Stimulated activated CD4-positive, alpha-beta T cell treated with anti-CD3 and anti-CD28 coated beads, TNF-alpha, amount 100 ng/mL, for 1 hour (primary cell): Measurements from ENCODE around the gene CTRB1.

Experiments
- DNase-seq, 3 donors: peaks; one replicate each; pipeline ENCODE4 v3.0.0-alpha.2; 2020; ENCODE audit warnings: low read depth in 3 of 3, low spot score in 1 of 3

CTRB1 gene

GRCh38 chr16:75225092-75225491 is 6.3 kb downstream of the CTRB1 start:
- DNase-seq = no peak

- DNase-seq = no peak
Measured at GRCh38 chr16:75225678-75226515, 7.1 kb downstream of the CTRB1 start.

DNA sequence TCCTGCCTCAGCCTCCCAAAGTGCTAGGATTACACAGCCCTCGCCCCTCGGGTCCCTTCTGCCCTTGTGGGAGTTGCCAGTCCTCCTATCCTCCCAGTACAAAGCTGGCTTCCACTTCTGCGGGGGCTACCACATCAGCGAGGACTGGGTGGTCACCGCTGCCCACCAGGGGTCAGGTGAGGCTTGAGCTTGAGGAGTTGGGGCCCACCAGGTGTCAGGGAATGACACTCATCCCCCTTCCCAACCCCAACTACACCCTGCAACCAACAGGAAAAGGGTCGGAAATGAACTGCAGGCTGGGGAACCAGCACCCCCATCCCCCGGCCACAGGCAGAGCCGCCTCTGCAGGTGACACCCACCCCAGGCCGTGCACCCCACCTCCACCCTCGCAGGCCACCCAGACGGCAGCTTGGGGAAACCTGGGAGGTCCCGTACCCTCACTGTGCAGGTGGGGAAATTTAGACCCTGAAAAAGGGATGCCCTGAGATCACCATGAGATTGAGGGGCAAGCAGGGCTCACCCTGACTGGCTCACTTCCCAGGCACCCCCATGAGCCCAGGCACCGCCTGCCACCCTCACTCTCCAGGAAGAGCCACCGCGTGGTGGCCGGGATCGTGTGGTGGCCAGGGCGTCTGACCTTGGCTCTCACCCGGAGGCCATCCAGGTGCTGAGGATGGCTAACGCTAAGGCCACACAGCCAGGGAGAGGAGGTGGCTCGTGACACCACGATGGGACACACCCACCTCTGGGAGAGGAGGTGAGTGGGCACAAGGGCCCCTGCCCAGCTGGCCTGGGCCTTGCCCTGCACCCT is 8.0 kb downstream of the CTRB1 start:
- DNase-seq = no peak

DNA sequence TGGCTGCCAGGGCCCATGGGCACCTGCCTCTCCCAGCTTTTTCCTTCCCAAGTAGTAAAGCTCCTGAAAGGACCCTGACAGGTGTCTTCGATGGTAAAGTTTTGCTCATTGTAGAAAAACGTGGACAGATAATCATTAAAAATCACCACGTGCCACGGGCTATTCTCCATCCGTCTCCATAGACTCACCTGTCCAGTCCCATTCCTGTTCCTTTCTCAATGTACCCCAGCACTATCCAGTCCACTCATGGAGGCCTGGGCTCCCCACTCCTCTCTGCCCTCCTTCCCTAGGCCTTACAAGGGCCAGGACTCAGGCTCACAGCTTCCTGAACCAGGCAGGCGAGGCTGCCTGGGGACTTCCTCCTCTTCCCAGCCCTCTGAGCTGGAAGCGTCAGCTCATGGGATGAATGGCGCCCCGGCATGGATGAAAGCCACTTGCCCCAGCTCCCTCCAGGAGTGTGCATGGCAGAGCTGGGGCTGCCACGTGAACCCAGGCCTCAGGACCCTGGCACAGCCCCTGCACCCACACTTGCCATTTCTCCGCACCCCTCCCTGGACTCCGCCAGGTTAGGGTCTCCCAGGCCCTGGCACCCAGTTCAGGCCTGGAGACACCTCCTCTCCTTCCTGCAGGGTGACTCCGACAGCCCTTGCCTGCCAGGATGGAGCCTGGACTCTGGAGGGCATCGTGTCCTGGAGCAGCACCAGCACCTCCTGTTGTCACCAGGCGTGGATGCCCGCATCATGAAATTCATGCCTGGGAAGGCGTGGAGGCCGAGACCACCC is 8.8 kb downstream of the CTRB1 start:
- no peak for DNase-seq

GRCh38 chr16:75228143-75228976 is 9.6 kb downstream of the CTRB1 start:
- DNase-seq = no peak

DNA sequence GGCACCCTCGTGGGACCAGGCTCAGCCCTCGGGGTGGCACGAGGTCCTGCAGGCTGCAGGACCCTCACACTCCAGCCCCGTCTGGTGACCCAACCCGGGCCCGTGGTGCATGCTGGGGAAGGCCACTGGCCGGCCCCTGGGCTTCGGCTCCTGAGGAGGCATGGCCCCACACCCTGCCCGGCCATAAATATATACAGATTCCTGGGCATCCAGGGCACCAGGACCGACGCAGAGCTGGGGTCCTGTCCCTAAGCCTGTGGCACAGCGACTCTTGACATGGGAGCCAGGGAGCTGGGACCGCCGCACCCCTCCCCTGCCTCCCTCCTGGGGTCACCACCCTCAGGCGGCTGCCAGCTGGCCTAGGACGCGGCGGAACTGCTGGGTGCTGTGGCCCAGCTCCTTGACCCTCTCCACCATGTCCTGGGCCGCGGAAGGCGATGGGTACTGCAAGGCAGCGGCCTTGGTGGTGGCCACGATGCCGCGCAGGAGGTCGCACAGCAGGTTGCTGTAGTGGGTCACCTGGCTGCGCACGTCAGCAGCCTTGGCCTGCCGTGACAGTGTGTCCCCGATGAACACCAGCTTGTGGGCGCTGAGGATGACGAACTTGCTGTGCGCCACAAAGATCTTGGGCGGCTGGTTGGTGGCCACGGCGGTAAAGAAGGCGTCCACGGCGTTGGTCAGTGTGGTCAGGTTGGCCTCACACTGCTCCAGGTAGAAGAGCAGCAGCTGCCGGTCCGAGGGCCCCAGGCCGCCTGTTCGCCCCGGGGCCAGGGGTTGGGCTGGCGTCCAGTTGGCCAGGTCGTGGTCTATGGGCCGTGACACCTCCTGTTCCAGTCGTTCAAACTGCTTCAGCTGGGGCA is 10.6 kb downstream of the CTRB1 start:
- no peak for DNase-seq

GRCh38 chr16:75230471-75231110 is 11.8 kb downstream of the CTRB1 start:
- no peak for DNase-seq

- DNase-seq = no peak
Measured at GRCh38 chr16:75231570-75231969, 12.8 kb downstream of the CTRB1 start.

- DNase-seq = no peak
Measured at GRCh38 chr16:75233611-75233938, 14.8 kb downstream of the CTRB1 start.

GRCh38 chr16:75234856-75235696 is 16.3 kb downstream of the CTRB1 start:
- no peak for DNase-seq

DNA sequence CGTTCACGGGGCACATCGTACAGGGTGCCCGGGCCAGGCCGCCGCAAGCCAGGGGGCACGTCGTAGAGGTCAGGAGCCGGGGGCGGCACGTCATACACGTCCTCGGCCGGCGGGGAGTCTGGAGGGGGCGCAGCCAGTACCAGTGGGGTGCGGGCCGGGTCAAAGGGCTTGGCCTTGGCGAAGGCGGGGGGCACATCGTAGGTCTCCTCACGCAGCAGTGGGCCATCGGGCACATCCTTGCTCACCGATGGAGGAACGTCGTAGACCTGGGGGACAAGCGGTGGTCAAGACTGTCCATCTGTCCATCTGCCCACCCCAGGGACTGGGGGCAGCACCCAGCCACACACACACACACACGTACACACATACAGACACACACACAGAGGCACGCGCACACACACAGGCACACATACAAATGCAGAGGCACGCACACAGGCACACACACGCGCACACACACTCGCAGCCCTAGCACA is 17.0 kb downstream of the CTRB1 start:
- no peak for DNase-seq

DNA sequence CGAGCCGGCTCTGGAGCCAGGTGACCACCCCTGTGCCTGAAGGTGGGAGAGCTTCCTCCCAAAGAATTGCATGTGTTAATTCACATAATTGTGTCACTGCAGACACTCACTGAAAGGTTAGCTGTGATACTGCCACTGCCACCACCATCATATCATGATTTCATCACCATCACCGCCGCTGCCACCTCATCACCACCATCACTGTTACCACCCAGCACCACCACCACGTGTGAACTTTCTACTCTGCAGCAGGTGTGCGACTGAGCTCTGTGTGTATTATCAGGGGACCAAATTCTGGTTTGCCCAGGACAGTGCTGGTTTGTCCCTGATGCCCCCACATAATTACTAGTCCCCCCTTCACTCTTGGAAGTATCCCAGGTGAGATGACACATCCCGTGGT is 17.4 kb downstream of the CTRB1 start:
- no peak for DNase-seq

DNA sequence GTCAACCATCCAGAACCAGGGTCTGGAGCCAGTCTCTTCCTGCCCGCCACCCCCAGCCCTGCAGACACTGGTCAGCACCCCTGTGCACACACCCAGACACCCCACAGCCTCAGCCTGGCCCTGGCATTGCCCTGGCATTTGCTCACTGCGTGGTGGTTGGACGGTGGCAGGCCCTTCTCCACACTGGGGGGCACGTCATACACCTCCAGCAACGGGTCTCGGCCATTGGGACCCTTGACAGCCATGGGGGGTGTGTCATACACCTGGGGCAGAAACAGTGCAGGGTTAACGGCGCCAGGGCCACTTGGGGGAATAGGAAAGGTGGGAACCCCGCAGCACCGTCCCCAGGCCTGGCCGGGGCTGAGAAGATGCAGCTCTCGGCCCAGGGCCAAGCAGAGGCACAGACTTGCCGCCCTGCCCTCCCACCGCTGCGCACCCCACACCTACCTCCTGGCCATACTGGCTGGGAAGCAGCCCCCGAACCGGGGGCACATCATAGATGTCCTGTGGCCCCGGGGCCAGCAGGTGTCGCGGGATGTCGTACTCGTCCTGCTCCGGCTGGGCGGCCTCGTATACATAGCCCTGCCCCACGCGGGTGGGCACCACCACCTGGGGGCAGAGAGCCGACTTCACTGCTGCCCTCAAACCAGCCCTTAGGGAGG is 18.1 kb downstream of the CTRB1 start:
- DNase-seq = no peak

- no peak for DNase-seq
Measured at GRCh38 chr16:75237398-75238131, 18.8 kb downstream of the CTRB1 start.

DNA sequence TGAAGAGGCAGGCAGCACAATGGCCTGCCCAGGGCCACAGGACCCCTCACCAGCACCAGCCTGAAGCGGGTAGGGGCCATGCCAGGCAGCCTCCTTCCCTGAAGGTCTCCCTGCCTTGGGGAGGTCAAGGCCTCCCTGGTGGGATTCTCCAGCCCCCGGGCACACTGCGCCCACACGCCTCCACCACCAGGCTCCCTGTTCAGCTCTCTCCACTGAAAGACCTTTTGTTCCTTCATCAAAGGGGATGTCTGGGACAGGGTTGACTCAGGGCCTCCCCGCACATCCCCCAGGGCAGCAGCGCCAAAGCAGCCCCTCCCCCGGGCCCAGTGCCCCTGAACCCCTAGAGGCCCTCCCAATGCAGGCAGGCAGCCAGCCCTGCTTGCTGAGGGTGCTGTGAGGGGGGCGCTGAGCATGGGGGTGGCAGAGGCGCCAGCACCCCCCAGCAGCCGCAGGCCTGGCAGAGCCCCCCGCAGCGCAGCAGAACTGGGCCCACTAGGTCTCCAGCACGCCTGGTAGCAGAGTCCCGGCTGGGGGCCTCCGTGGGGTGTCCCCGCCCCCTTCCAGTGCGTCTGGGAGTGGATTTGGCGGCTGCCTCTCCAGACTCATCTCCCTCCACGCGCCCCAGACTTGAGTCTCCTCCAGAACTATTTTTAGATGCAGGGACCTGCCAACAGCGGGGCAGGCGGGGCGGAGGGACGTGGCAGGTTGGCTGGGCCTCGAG is 19.5 kb downstream of the CTRB1 start:
- no peak for DNase-seq

DNA sequence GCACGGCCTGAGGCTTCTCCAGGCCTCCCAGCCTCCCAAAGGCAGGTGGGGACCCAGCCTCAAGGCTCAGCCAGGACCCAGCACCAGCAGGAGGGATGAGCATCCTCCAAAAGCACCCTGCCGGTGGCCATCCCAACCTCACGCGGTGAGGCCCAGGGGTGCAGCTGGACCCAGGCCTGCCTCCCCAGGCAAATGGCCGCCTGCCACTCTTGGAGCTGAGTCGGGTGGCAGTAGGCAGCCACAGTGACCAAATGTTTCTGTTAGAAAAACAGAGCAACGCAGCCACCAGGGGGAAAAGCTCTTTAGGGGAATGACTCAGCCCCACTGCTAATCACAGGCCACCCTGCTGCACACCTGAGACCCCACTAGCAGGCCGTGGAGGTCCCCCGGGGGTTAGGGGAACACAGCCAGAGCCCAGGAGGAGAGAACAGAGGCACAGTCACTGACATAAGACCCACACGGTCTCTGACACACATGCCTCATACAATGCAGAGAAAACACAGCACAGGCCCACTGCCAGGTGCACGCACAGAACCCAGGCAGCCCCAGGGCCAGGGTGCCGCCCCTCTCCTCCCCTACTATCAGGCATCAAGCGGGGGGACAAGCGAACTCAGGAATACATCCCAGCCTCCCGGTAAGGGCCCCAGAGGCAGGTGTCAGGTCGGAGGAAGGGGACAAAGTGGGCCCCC is 20.2 kb downstream of the CTRB1 start:
- DNase-seq = no peak
